IPS-20b (cell line): ENCODE data around the gene NEK10.

Experiments
- H3K27ac ChIP-seq: one replicate; pipeline ENCODE4 v1.5.1; 2013; ENCODE audit warnings: low read length
- H3K27me3 ChIP-seq: 2 replicates; pipeline ENCODE4 v1.6.1; 2013; ENCODE audit warnings: mild to moderate bottlenecking, low read length, inconsistent platforms; ENCODE audit not compliant: insufficient read depth
- H3K36me3 ChIP-seq: 2 replicates; pipeline ENCODE4 v1.6.1; 2013; ENCODE audit warnings: low read depth, mild to moderate bottlenecking, inconsistent platforms, low read length, moderate library complexity; ENCODE audit not compliant: insufficient read depth
- H3K4me1 ChIP-seq: 2 replicates; pipeline ENCODE4 v1.6.1; 2013; ENCODE audit warnings: mild to moderate bottlenecking, control low read depth, inconsistent platforms, low read length, moderate library complexity; ENCODE audit not compliant: insufficient read depth
- H3K4me3 ChIP-seq: 2 replicates; pipeline ENCODE4 v1.5.1; 2013; ENCODE audit warnings: mild to moderate bottlenecking, low read length, inconsistent platforms
- H3K9ac ChIP-seq: 2 replicates; pipeline ENCODE4 v1.6.1; 2013; ENCODE audit warnings: low read depth, mild to moderate bottlenecking, inconsistent platforms, low read length, moderate library complexity
- H3K9me3 ChIP-seq: 2 replicates; pipeline ENCODE4 v1.6.1; 2013; ENCODE audit warnings: mild to moderate bottlenecking, low read depth, low read length, inconsistent platforms; ENCODE audit not compliant: insufficient read depth

The NEK10 gene

GRCh38 chr3:27134171-27134796, 234.9 kb downstream of the NEK10 start:
- Histone ChIP-seq H3K9me3 (no peaks in the 10 kb centered on the region), H3K27me3 (no peaks in the 10 kb centered on the region), H3K27ac (no peak overlapping the region), H3K4me3 (no peak overlapping the region), H3K4me1 (no peaks in the 10 kb centered on the region), H3K9ac (no peak overlapping the region), H3K36me3 (no peaks in the 10 kb centered on the region)

GRCh38 chr3:27133060-27133459, 236.1 kb downstream of the NEK10 start:
- H3K27me3 ChIP-seq = no peaks in the 10 kb centered on the region
- no peak overlapping the region for H3K9ac ChIP-seq
- no peak overlapping the region for H3K4me3 ChIP-seq
- H3K27ac ChIP-seq = no peak overlapping the region
- no peaks in the 10 kb centered on the region for H3K36me3 ChIP-seq
- no peaks in the 10 kb centered on the region for H3K9me3 ChIP-seq
- no peaks in the 10 kb centered on the region for H3K4me1 ChIP-seq

GRCh38 chr3:27130796-27131195, 238.4 kb downstream of the NEK10 start:
- H3K9me3 ChIP-seq = no peaks in the 10 kb centered on the region
- no peak overlapping the region for H3K27ac ChIP-seq
- H3K27me3 ChIP-seq = no peaks in the 10 kb centered on the region
- no peak overlapping the region for H3K9ac ChIP-seq
- H3K36me3 ChIP-seq = no peaks in the 10 kb centered on the region
- H3K4me3 ChIP-seq = no peak overlapping the region
- H3K4me1 ChIP-seq = no peaks in the 10 kb centered on the region

GRCh38 chr3:27127879-27128278, 241.3 kb downstream of the NEK10 start:
- H3K27me3 ChIP-seq = no peaks in the 10 kb centered on the region
- H3K4me1 ChIP-seq = no peaks in the 10 kb centered on the region; the same call in 1 of the 2 replicates
- H3K36me3 ChIP-seq = no peaks in the 10 kb centered on the region
- no peak overlapping the region for H3K9ac ChIP-seq
- H3K27ac ChIP-seq = no peak overlapping the region
- H3K9me3 ChIP-seq = no peaks in the 10 kb centered on the region
- no peak overlapping the region for H3K4me3 ChIP-seq

GRCh38 chr3:27127195-27127594, 242.0 kb downstream of the NEK10 start:
- no peak overlapping the region for H3K27ac ChIP-seq
- no peak overlapping the region for H3K9ac ChIP-seq
- no peaks in the 10 kb centered on the region for H3K27me3 ChIP-seq
- H3K4me3 ChIP-seq = no peak overlapping the region
- no peaks in the 10 kb centered on the region for H3K36me3 ChIP-seq
- H3K9me3 ChIP-seq = no peaks in the 10 kb centered on the region
- no peaks in the 10 kb centered on the region; the same call in 1 of the 2 replicates for H3K4me1 ChIP-seq

- Histone ChIP-seq H3K9ac (no peak overlapping the region), H3K27me3 (no peaks in the 10 kb centered on the region), H3K27ac (no peak overlapping the region), H3K4me1 (no peaks in the 10 kb centered on the region; the same call in 1 of the 2 replicates), H3K36me3 (no peaks in the 10 kb centered on the region), H3K4me3 (no peak overlapping the region), H3K9me3 (no peaks in the 10 kb centered on the region)
These were observed 243.2 kb downstream of the NEK10 start for GRCh38 chr3:27125821-27126501.

GRCh38 chr3:27119639-27120038, 249.5 kb downstream of the NEK10 start:
- Histone ChIP-seq H3K4me1 (peaks cover 4% of the 10 kb centered on the region), H3K36me3 (no peaks in the 10 kb centered on the region), H3K27ac (no peak overlapping the region), H3K9ac (no peak overlapping the region), H3K27me3 (no peaks in the 10 kb centered on the region), H3K9me3 (no peaks in the 10 kb centered on the region), H3K4me3 (no peak overlapping the region)

GRCh38 chr3:27115352-27115751, 253.8 kb downstream of the NEK10 start:
- H3K27ac ChIP-seq = no peak overlapping the region
- no peaks in the 10 kb centered on the region for H3K27me3 ChIP-seq
- H3K36me3 ChIP-seq = no peaks in the 10 kb centered on the region
- no peaks in the 10 kb centered on the region for H3K9me3 ChIP-seq
- H3K9ac ChIP-seq = no peak overlapping the region
- H3K4me3 ChIP-seq = no peak overlapping the region
- H3K4me1 ChIP-seq = peaks cover 7% of the 10 kb centered on the region; the same call in 1 of the 2 replicates

- H3K9ac ChIP-seq = no peak overlapping the region
- no peaks in the 10 kb centered on the region for H3K9me3 ChIP-seq
- H3K4me1 ChIP-seq = peaks cover 7% of the 10 kb centered on the region; the same call in 1 of the 2 replicates
- no peak overlapping the region for H3K4me3 ChIP-seq
- H3K27me3 ChIP-seq = no peaks in the 10 kb centered on the region
- no peaks in the 10 kb centered on the region for H3K36me3 ChIP-seq
- no peak overlapping the region for H3K27ac ChIP-seq
These were observed 254.5 kb downstream of the NEK10 start for GRCh38 chr3:27114684-27115083.

- no peak overlapping the region for H3K27ac ChIP-seq
- no peak overlapping the region for H3K9ac ChIP-seq
- no peaks in the 10 kb centered on the region for H3K36me3 ChIP-seq
- H3K4me3 ChIP-seq = no peak overlapping the region; the same call in 1 of the 2 replicates
- H3K4me1 ChIP-seq = peaks cover 7% of the 10 kb centered on the region; the same call in 1 of the 2 replicates
- no peaks in the 10 kb centered on the region for H3K9me3 ChIP-seq
- no peaks in the 10 kb centered on the region for H3K27me3 ChIP-seq
These were observed 255.1 kb downstream of the NEK10 start for GRCh38 chr3:27114129-27114528.

GRCh38 chr3:27110020-27110419, 259.2 kb downstream of the NEK10 start:
- H3K4me3 ChIP-seq = no peak overlapping the region
- no peaks in the 10 kb centered on the region for H3K9me3 ChIP-seq
- H3K27ac ChIP-seq = no peak overlapping the region
- H3K4me1 ChIP-seq = peaks cover 43% of the 10 kb centered on the region
- no peaks in the 10 kb centered on the region for H3K27me3 ChIP-seq
- H3K36me3 ChIP-seq = no peaks in the 10 kb centered on the region
- H3K9ac ChIP-seq = no peak overlapping the region

- Histone ChIP-seq H3K27me3 (no peaks in the 10 kb centered on the region), H3K4me3 (no peak overlapping the region), H3K4me1 (peaks cover 37% of the 10 kb centered on the region), H3K36me3 (no peaks in the 10 kb centered on the region), H3K9me3 (no peaks in the 10 kb centered on the region), H3K27ac (no peak overlapping the region), H3K9ac (no peak overlapping the region)
These were observed 260.9 kb downstream of the NEK10 start for GRCh38 chr3:27108322-27108721.
